Fibroblast of peridontal ligament (primary cell): ENCODE measurements around the gene ALKBH7.

Experiments used
- DNase-seq: peaks from one replicate; pipeline ENCODE4 v3.0.0-alpha.2; 2010; ENCODE audit errors: extremely low read depth

The ALKBH7 gene

GRCh38 chr19:6364353-6364752, 8.2 kb upstream of the ALKBH7 start:
- DNase-seq, result no peak

- DNase-seq, result peak; percentile 96
Observed at GRCh38 chr19:6373096-6373812, 660 bp downstream of the ALKBH7 start.

GRCh38 chr19:6373813-6374108, 1.2 kb downstream of the ALKBH7 start:
- DNase-seq, result no peak

- no peak for DNase-seq
Observed at GRCh38 chr19:6374161-6374709, 1.6 kb downstream of the ALKBH7 start.

GRCh38 chr19:6374711-6375410, 2.3 kb downstream of the ALKBH7 start:
- DNase-seq, result no peak

GRCh38 chr19:6375411-6376010, 2.9 kb downstream of the ALKBH7 start, which contains the start of gene PSPN:
TSS of gene PSPN (minus strand) at chr19:6375933. CDS start at chr19:6375849, 84 bp downstream.
- DNase-seq, result no peak

- peak; percentile 53 for DNase-seq
Observed at GRCh38 chr19:6376512-6377190, 4.1 kb downstream of the ALKBH7 start.

GRCh38 chr19:6378041-6378440, 5.4 kb downstream of the ALKBH7 start:
- DNase-seq, result peak; percentile 40

- no peak for DNase-seq
Observed at GRCh38 chr19:6378486-6378885, 5.9 kb downstream of the ALKBH7 start.

- no peak for DNase-seq
Observed at GRCh38 chr19:6379744-6380143, 7.2 kb downstream of the ALKBH7 start.

GRCh38 chr19:6381030-6381750, 8.6 kb downstream of the ALKBH7 start:
- no peak for DNase-seq

- DNase-seq, result no peak
Observed at GRCh38 chr19:6383188-6383587, 10.6 kb downstream of the ALKBH7 start.

GRCh38 chr19:6384381-6384780, 11.8 kb downstream of the ALKBH7 start:
- no peak for DNase-seq

GRCh38 chr19:6387372-6387771, 14.8 kb downstream of the ALKBH7 start:
- DNase-seq, result no peak

GRCh38 chr19:6392221-6393073, 19.9 kb downstream of the ALKBH7 start:
- DNase-seq, result no peak

- peak; percentile 97 for DNase-seq
Observed at GRCh38 chr19:6393074-6393982, 20.7 kb downstream of the ALKBH7 start, which contains the start of gene GTF2F1. TSS of gene GTF2F1 (minus strand) at chr19:6393164. CDS start at chr19:6392995, 169 bp downstream.

GRCh38 chr19:6393983-6394412, 21.4 kb downstream of the ALKBH7 start:
- DNase-seq, result no peak

GRCh38 chr19:6394831-6395230, 22.2 kb downstream of the ALKBH7 start:
- DNase-seq, result no peak

- no peak for DNase-seq
Observed at GRCh38 chr19:6396305-6396704, 23.7 kb downstream of the ALKBH7 start.
